Measurements from ENCODE around the gene NSMCE4A. TPM values are rescaled to one million over a fixed set of nuclear protein-coding genes. Genes with fewer than 3 reads are reported as not detected.

The NSMCE4A gene
- total and polyA plus RNA-seq, 9 of the 15 experiments (the other 6 are each of a cell fraction or from before 2014, with no cell fraction given) = 8.4 to 88.5 (median 46.4) TPM

DNA sequence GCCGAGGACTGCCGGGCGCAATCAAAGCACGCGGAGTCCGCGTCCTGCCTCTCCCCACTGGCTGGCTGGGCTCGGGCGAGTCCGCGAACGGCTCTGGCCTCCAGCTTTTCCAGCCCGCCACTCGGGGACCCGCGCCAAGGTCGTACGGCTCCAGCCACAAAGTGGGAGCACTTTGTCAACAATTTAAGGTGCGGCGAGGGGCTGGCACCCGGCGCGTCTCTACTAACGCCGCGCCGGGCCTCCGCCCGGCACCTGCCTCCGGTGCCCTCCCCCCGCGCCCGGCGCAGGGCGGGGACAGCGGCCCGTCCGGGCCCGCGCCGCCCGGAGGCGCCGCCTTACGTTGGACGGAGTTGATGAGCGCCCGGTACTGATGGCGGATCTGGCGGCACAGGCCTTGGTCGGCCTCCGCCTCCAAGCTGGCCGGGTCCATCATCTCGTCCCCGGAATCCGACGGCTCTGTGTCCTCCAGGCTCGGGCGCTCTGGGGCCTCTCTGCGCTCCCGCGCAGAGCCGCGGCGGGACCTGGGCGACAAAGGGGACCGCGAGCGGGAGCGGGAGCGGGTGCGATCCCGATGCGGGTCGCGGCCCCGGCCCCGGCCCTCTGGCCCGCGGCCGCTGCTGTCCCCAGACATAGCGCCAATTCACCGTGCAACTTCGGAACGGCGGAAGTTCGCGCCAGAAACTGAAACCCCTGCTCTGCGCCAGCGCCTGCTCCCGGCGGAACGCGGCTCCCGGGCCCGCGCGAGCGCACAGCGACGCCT lies at the start of gene NSMCE4A (continued):
- TF ChIP-seq, protein P1, sequence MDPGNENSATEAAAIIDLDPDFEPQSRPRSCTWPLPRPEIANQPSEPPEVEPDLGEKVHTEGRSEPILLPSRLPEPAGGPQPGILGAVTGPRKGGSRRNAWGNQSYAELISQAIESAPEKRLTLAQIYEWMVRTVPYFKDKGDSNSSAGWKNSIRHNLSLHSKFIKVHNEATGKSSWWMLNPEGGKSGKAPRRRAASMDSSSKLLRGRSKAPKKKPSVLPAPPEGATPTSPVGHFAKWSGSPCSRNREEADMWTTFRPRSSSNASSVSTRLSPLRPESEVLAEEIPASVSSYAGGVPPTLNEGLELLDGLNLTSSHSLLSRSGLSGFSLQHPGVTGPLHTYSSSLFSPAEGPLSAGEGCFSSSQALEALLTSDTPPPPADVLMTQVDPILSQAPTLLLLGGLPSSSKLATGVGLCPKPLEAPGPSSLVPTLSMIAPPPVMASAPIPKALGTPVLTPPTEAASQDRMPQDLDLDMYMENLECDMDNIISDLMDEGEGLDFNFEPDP (CRISPR knock-in tag; IDR thresholded peaks at IDR 0.05) = no peak
- TF ChIP-seq YBX1 (IDR thresholded peaks at IDR 0.05) (no peak), SMAD3 (CRISPR knock-in tag; conservative IDR thresholded peaks at IDR 0.05) (no peak), PHB2 (IDR thresholded peaks at IDR 0.05; ENCODE audit: low read depth) (no peak), CBFA2T2 (conservative IDR thresholded peaks at IDR 0.05) (no peak), ZKSCAN3 (CRISPR knock-in tag; IDR thresholded peaks at IDR 0.05) (no peak), GTF2E2 (tag; IDR thresholded peaks at IDR 0.05) (no peak), TARDBP (IDR thresholded peaks at IDR 0.05) (no peak), KLF1 (tag; IDR thresholded peaks at IDR 0.05) (0 out of 2 replicates have a peak, but pooled peaks have one; percentile 42), ZC3H4 (CRISPR knock-in tag; IDR thresholded peaks at IDR 0.05; ENCODE audit: borderline replicate concordance) (no peak), SUPT5H (IDR thresholded peaks at IDR 0.05) (peak; percentile 48; the same call in 1 of the 2 replicates), ZNF316 (IDR thresholded peaks at IDR 0.05) (no peak), HCFC1 (IDR thresholded peaks at IDR 0.05; ENCODE audit: low read depth, low read length) (peak; percentile 56), ZKSCAN8 (CRISPR knock-in tag; IDR thresholded peaks at IDR 0.05) (no peak), ZNF217 (CRISPR knock-in tag; IDR thresholded peaks at IDR 0.05) (no peak), POLR2G (IDR thresholded peaks at IDR 0.05; ENCODE audit: low read depth, low read length) (peak; percentile 90)
- TF ChIP-seq, protein P2, sequence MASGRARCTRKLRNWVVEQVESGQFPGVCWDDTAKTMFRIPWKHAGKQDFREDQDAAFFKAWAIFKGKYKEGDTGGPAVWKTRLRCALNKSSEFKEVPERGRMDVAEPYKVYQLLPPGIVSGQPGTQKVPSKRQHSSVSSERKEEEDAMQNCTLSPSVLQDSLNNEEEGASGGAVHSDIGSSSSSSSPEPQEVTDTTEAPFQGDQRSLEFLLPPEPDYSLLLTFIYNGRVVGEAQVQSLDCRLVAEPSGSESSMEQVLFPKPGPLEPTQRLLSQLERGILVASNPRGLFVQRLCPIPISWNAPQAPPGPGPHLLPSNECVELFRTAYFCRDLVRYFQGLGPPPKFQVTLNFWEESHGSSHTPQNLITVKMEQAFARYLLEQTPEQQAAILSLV (tag; IDR thresholded peaks at IDR 0.05) = no peak
- TF ChIP-seq, protein P3, sequence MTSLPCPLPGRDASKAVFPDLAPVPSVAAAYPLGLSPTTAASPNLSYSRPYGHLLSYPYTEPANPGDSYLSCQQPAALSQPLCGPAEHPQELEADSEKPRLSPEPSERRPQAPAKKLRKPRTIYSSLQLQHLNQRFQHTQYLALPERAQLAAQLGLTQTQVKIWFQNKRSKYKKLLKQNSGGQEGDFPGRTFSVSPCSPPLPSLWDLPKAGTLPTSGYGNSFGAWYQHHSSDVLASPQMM (CRISPR knock-in tag; IDR thresholded peaks at IDR 0.05) = no peak
- TF ChIP-seq, protein P4, sequence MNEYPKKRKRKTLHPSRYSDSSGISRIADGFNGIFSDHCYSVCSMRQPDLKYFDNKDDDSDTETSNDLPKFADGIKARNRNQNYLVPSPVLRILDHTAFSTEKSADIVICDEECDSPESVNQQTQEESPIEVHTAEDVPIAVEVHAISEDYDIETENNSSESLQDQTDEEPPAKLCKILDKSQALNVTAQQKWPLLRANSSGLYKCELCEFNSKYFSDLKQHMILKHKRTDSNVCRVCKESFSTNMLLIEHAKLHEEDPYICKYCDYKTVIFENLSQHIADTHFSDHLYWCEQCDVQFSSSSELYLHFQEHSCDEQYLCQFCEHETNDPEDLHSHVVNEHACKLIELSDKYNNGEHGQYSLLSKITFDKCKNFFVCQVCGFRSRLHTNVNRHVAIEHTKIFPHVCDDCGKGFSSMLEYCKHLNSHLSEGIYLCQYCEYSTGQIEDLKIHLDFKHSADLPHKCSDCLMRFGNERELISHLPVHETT (CRISPR knock-in tag; conservative IDR thresholded peaks at IDR 0.05 in 1 of 2, IDR thresholded peaks at IDR 0.05 in 1 of 2) = peak in 1 of 2 experiments; percentile 87; a peak in 2 of 4 replicates

Measured in K562 (cell line).